Cardiac muscle cell (in vitro differentiated cells and primary cell): ENCODE measurements around the gene CASD1. TPM values are rescaled to one million over a fixed set of nuclear protein-coding genes. Genes with fewer than 3 reads are reported as not detected.

ENCODE experiments used
- DNase-seq, 2 donors: peaks; one replicate each; pipeline versions ENCODE4 v3.0.0 to v3.0.0-alpha.2; 2010 to 2017; ENCODE audit warnings: low read depth in 1 of 2, low spot score in 1 of 2
- H3K27ac ChIP-seq: fragments of 200-600 bp; sonication (generic); 2 replicates; pipeline ENCODE4 v1.5.1; 2016
- H3K27me3 ChIP-seq: fragments of 200-600 bp; sonication (generic); 2 replicates; pipeline ENCODE4 v1.6.0; 2016; ENCODE audit warnings: control low read depth
- H3K36me3 ChIP-seq: fragments of 200-600 bp; sonication (generic); 2 replicates; pipeline ENCODE4 v1.5.1; 2016; ENCODE audit warnings: control low read depth
- H3K4me1 ChIP-seq: fragments of 200-600 bp; sonication (generic); 2 replicates; pipeline ENCODE4 v1.8.1; 2017; ENCODE audit warnings: low read depth, mild to moderate bottlenecking, mixed run types
- H3K4me3 ChIP-seq: fragments of 200-600 bp; sonication (generic); 2 replicates; pipeline ENCODE4 v1.5.1; 2016; ENCODE audit warnings: mild to moderate bottlenecking
- H3K9me3 ChIP-seq: fragments of 200-600 bp; sonication (generic); 2 replicates; pipeline ENCODE4 v1.5.1; 2017; ENCODE audit warnings: low read depth, mild to moderate bottlenecking, control low read depth
- CTCF ChIP-seq: IDR thresholded peaks from 2 replicates; pipeline ENCODE4 v1.5.1; 2012; ENCODE audit warnings: low read depth, mild to moderate bottlenecking, low read length
- polyA plus RNA-seq: library from polyadenylated mRNA; unstranded; fragments of >200 nt; fragmentation: Nextera tagmentation; extraction: Ambion mirVana; gene quantifications from 2 replicates; pipeline ENCODE4 v1.2.1, GENCODE V29; 2016
- total RNA-seq: library from RNA; depleted of rRNA; stranded (reverse); fragments of >200 nt; gene quantifications from 2 replicates; pipeline ENCODE4 v1.2.3, GENCODE V29; 2016

CASD1 gene
- total and polyA plus RNA-seq, 2 experiments from 2014 or later, result 36.3 to 38.9 TPM

- no peaks in the 10 kb centered on the region for H3K4me1 ChIP-seq
- no peak for TF ChIP-seq CTCF
- no peaks in the 10 kb centered on the region for H3K27me3 ChIP-seq
- no peaks in the 10 kb centered on the region for H3K9me3 ChIP-seq
- H3K27ac ChIP-seq, result no peak overlapping the region
- H3K36me3 ChIP-seq, result peaks cover 5% of the 10 kb centered on the region
- no peak for DNase-seq
- H3K4me3 ChIP-seq, result no peak overlapping the region
These were observed 55.8 kb downstream of the CASD1 start for GRCh38 chr7:94565247-94565894.

GRCh38 chr7:94567396-94567795 is 57.8 kb downstream of the CASD1 start:
- H3K36me3 ChIP-seq, result no peaks in the 10 kb centered on the region
- DNase-seq, result no peak
- no peaks in the 10 kb centered on the region for H3K4me1 ChIP-seq
- H3K27me3 ChIP-seq, result no peaks in the 10 kb centered on the region
- TF ChIP-seq CTCF, result no peak
- no peak overlapping the region for H3K4me3 ChIP-seq
- H3K27ac ChIP-seq, result no peak overlapping the region
- H3K9me3 ChIP-seq, result no peaks in the 10 kb centered on the region

GRCh38 chr7:94571816-94572215 is 62.2 kb downstream of the CASD1 start:
- Histone ChIP-seq H3K27me3 (no peaks in the 10 kb centered on the region), H3K9me3 (no peaks in the 10 kb centered on the region), H3K27ac (no peak overlapping the region), H3K4me3 (no peak overlapping the region), H3K36me3 (no peaks in the 10 kb centered on the region), H3K4me1 (no peaks in the 10 kb centered on the region)
- no peak for TF ChIP-seq CTCF
- DNase-seq, result no peak

GRCh38 chr7:94575646-94576045 is 66.0 kb downstream of the CASD1 start:
- no peak for DNase-seq
- Histone ChIP-seq H3K27ac (no peak overlapping the region), H3K27me3 (no peaks in the 10 kb centered on the region), H3K36me3 (peaks cover 4% of the 10 kb centered on the region), H3K9me3 (no peaks in the 10 kb centered on the region), H3K4me1 (no peaks in the 10 kb centered on the region), H3K4me3 (no peak overlapping the region)
- no peak for TF ChIP-seq CTCF

- H3K36me3 ChIP-seq, result peaks cover 4% of the 10 kb centered on the region
- H3K4me3 ChIP-seq, result no peak overlapping the region
- no peaks in the 10 kb centered on the region for H3K9me3 ChIP-seq
- H3K27me3 ChIP-seq, result no peaks in the 10 kb centered on the region
- TF ChIP-seq CTCF, result no peak
- no peak for DNase-seq
- no peaks in the 10 kb centered on the region for H3K4me1 ChIP-seq
- H3K27ac ChIP-seq, result no peak overlapping the region
These were observed 66.7 kb downstream of the CASD1 start for GRCh38 chr7:94576316-94576715.
